ENCODE results near the gene ANXA3.

DNA sequence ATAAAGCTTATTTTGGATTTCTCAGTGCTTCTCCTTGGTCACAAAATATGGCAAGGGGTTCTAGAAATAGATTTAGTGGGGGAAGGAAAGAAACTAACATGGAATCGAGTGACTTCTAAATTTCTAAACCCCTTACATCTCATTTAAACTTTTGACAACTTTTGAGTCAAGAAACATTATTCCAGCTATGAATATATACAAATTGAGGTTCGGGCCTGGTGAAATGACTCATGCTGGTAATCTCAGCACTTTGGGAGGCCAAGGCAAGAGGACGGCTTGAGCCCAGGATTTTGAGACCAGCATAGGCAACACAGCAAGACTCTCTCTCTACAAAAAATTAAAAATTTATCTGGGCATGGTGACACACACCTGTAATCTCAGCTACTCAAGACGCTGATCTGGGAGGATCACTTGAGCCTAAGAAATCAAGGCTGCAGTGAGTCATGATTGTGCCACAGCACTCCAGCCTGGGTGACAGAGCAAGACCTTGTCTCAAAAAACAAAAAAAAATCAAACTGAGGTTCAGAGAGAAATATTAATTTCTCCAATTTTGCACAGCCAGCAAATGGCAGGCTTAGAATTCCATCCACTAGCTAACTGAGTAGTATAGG is 99.8 kb downstream of the ANXA3 start:
- TF ChIP-seq CTCF (IDR thresholded peaks at IDR 0.05) = no peak
- TF ChIP-seq POLR2A (IDR thresholded peaks at IDR 0.05) = no peak

Data from adrenal gland (tissue), 5 donors.